Measurements from ENCODE around the gene SERPINB1.

GRCh38 chr6:2863901-2864300, 22.2 kb upstream of the SERPINB1 start:
- TF ChIP-seq CTCF (IDR thresholded peaks at IDR 0.05; ENCODE audit: borderline replicate concordance, extremely low read depth, low read length, poor library complexity, severe bottlenecking) (no peak), EZH2 (IDR thresholded peaks at IDR 0.05; ENCODE audit: borderline replicate concordance, low read depth, low read length, severe bottlenecking) (no peak)
